RPMI8226 (cell line): ENCODE results near the gene DET1.
"Not testable (repeated sequence)": the region's sequence is repeated elsewhere in the genome, so short reads cannot be mapped to it uniquely, and the experiment has no call there.

Experiments
- DNase-seq: peaks from one replicate; pipeline ENCODE4 v3.0.0-alpha.2; 2015

The DET1 gene

DNA sequence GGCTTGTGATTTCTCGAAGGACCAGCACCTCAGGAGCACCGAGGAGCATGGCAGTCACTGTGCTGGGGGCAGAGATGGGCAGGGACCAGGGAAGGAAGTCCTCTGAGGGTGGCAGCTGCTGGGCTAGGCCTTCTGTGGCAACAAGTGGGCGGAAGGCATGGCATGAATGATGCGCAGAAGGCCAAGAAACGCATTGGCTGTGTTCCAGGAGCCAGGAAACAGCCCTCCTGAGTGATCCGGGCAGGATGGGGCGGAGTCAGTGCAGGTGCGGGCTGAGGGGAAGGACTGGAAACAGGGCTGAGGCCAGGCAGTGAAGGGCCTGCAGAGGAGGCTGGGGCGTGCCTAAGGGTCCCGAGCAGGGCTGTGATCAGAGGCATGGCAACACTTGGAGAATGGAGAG lies 55.3 kb downstream of the DET1 start:
- peak; percentile 62 for DNase-seq

DNA sequence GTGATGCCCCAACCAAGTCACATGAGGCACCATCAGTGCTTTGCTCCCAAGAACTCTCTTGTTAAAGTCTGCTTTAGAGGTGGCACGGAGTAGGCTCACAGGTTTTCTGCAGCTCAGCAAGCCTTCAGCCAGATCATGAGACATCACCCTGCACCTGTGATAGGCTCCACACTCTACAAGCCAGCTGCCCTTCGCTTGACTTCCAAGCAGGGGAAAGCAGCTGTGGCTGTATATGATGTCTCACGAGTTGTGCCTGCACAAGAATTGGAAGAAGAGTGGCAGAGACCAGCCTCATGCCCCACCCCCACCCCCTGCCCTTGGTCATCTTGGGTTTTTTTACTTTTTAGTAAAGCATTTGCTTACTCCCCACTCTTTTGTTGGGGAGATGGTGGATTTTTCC lies 56.4 kb downstream of the DET1 start:
- DNase-seq, result no peak

DNA sequence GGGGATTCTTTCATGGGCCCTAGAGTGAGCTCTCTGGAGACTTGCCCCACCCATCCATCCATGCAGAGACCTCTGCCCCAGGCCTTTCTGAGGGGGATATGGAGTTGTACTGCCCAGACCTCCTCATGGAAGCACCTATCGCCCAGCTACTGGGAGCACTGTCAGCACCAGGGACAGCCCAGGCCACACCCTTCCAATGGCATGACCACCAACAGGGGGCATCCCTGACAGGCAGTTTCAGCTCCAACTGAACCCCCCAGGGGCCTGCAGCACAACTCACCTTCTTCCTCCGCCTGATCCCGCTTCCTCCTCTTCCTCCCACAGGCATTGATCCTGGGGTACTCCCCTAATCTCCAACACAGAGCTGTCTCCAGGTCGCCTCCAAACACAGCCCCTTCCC lies 57.2 kb downstream of the DET1 start:
- no peak for DNase-seq

DNA sequence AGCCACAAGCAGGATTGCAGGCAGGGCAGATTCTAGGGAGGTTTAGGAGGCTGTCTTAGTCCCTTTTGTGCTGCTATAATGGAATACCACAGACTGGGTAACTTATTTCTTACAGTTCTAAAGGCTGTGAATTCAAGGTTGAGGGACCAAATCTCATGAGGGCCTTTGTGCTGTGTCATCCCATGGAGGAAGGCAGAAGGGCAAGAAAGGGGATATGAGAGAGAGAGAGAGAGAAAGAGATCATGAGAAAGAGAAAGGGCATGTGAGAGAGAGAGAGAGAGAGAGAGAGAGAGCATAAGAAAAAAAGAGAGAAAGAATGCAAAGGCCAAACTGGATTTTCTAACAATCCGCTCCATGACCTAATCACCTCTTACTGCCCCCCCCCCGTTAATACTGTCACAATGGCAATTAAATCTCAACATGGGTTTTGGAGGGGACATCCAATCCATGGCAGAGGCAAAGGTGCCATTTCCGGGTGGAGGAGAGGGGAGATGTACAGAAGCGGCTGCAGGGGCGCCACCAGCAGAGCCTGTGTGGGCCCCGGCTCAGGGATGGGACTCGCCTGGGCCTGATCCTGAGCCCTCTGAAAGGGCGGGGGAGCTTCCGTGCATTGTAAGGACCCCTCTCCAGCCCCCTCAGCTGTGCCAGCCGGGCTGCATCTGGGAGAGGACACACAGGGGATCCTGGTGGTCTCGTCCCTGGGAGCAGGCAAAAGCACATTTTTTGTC lies 58.5 kb downstream of the DET1 start:
- DNase-seq, result no peak

DNA sequence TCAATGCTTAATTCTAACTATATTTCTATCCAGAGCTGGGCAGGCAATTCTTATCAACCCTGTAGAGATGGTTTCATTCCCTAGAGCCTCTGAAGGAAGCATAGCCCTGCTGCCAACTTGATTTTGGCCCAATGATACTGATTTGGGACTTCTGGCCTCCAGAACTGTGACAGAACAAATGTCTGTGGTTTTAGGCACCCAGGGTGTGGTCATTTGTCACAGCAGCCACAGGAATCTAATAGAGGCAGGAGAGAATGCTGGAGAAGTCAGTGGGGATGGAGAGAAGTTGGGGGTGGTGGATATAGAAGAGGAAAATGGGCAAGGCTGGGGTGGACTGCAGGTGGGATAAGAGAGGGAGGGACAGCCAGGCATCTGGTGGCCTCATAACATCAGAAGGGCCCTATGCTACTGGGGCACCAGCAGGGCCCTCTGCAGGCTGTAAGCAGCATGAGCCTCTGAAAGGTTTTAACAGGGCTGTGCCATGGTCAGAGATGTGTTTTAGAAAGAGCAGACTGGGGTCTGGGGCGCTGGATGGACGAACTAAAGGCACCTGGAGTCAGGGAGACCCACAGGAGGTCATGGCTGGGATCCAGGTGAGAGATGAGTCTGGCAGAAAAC lies 59.2 kb downstream of the DET1 start:
- DNase-seq, result no peak

DNA sequence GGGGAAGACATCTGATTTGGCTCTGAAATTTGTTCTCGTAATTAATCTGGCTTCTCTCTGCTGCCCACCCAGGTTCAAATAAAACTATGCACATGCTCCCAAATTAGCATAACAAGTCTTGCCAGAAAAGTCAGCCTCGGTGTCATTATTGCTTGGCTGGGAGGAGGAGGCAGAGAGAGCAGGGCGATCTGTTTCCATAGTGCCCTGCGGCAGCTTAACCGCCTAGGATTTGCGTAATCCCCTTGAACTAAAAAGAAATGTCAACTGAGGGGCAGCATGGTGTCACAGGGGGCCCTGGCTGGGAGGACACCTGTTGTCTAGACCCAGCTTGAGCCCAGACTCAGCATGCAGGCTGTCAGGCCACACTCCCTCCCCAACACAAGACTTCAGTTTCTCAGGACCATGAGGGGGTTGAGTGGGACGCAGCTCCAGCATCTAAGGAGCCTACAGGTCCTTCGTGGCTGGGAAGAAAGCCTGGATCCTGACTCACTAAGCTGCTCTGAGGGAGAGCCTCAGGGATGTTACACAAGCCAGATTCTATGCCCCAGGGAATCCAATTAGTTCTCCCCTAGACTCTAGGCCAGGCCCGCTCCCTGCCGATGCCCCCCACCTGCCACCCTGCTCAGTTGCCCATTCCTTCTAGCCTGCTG lies 61.7 kb downstream of the DET1 start:
- no peak for DNase-seq

DNA sequence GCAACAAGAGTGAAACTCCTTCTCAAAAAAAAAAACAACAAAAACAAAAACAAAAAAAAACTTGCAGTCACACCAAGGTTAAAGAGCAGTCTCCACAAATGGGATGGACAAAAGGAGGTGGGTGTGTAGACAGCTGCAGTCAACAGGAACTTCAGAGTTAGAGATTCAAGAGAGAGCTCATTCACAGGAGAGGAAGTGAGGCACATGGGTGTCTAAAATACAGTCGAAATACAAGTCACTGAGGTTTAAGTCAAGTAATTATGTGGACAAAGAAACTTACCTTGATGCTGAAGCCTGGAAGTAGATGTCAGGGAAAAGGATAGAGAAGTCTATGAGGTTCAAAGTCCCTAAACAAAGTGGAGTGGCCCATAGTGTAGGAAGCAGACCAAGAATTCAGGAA lies 64.2 kb downstream of the DET1 start:
- DNase-seq, result no peak

DNA sequence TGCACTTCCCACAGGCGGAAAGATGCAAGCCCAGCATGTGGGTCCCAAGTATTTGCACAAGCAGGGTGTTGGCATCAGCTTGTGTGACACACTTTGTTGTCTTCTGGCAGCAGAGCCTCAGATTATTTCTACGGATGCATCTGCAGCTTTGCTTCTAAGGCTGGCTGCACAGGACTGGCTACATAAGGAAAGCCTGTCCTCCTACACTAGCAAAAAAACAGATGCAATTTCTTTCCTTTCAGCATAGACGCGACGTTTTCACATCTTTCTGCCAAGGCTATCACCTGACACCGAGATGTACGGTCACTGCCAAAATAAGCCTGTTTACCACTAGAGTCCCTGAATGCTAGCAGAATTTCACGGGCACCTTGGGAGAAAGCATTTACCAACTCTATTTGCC lies 65.5 kb downstream of the DET1 start:
- DNase-seq, result no peak

DNA sequence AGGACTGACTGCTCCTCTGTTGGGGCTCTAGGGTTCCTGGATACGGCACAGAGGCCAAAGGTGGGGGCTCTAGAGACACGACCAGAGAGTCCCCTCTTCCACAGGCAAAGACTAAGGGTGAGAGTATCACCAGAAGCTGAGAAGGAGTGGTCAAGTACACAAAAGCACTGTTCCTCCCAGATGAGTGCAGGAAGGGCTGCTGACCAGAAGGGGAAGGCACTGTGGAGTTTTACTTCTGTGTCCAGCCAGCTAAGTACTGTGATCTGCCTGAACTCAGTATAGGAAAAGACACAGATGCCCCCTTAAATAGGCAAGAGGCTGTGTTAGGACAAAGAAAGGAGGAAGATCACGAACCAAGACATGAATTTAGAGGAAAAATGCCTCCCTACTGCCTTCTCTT lies 67.3 kb downstream of the DET1 start:
- no peak for DNase-seq

DNA sequence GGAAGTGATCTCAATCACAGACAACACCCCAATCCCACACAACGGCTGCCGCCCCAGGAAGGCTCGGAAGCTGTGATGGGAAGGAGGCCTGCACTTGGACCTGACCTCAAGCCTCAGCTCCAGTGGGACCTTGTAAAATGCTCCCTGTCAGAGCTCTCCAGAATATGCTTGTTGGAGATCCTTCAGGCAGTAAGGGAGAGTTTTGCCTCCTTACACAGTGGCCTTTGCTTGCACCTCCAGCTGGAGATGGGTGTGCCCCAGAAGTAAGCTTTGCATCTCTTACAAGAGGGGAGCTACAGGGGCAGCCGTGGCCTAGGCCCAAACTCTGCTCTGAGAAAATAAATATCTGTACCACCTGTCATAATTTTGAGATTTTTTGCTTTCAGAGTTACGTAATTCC lies 68.6 kb downstream of the DET1 start:
- no peak for DNase-seq

DNA sequence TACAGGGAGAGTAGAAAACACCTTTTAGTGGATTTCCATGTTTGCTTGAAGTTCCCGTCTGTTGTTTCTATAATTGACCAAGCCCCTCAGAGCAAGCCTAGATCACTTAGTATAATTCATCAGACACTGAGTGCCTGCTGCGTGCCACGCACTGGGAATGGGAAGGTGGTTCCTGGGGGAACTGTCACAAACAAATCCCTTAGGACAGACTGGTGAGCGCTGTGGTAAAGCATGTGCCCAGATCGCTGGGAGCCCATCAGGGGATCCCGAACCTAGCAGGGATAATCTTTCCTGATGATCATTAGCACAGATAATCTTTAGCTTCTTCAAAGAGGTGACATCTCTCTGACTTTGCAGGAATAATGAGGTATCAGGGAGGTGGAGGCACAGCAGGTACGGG lies 69.4 kb downstream of the DET1 start:
- no peak for DNase-seq

DNA sequence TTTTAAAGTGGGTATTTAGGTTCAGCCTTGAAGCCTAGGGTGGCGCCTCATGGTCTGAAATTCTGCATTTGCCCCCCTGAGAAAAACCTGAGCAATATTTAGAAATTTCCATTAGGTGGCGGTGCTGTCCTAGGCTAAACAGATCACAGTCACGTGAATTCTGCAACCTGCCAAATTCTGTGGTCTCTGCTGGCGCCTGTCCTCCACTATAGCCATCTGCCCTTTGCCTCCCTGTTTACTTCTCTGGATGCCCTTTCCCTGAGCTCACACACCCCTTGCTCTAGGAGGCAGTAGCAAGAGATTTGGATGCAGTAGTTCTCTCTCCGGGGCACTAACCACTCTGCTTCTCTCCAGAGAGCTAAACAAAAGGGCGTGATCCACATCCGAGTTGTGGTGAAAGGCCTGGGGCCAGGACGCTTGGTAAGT lies 69.8 kb downstream of the DET1 start:
- DNase-seq, result peak; percentile 62

DNA sequence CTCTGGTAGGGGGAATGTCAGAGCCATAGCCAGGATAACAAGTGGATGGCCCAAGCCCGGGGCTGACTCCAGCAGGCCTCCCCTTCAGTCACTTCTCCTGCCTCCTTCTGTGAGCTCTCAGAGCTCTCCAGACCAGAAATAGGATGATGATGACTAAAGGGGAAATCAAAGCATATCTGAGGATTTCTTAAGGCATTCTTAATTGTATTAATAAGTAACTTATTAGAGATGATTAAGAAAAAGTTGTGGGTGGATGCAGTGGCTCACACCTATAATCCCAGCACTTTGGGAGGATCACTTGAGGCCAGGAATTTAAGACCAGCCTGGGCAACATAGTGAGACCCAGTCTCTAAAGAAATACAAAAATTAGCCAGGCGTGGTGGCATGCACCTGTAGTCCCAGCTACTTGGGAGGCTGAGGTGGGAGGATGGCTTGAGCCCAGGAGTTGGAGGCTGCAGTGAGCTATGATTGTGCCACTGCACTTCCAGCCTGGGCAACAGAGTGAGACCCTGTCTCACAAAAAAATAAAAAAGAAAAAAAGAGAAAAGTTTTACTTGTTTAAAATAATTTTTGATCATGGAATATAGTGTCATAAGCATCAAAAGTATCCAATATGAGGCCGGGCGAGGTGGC lies 72.7 kb downstream of the DET1 start:
- not testable (repeated sequence) for DNase-seq

DNA sequence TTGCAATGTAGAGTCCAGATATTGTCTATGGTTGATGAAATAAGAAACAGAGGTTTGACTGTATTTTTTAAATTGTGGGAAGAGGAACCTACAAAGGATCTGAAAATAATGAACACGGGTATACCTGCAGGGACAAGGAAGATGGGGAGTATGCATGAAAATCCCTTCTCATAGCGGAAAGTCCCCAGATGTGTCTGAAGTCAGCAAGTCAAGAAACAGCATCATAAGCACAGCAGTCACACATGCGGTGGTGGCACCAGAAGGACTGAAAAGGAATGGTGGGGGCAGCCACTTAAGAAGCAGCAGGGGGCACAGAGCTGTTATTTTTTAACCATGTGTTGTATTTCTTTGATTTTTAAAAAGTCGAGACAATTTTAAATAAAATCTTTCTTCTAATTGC lies 74.3 kb downstream of the DET1 start:
- no peak for DNase-seq

DNA sequence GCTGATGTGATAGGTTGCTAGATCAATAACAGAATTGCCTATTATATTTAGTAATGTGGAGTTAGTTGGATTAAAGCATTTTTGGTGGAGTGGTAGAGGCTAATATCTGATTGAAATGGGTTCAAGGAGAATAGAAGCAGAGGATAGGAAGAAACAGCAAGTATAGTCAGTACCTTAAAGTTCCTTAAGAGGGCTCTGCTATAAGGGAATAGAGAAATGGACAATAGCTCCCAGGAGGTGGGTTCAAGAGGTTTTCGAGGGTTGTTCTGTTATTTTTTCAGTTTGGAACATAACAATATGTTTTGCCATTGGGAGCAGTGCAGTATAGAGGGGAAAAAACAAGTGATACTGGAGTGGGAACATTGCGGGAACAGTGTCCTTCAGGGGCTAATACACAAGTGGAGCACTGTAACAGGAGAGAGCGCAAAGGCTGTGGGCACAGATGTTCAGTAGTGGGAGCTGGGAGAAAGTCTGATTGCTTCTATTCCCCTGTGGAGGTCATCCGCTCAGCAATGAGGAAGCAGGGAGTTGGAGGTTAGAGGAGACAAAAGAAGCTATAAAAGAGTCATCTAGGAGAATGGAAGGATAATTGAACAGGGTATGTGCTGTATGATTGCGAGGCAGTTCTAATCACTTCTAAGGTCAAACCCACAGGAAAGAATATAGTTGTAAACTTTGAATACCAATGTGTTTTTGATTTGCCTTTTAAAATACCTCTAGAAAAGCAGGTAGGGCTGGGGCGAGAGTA lies 75.7 kb downstream of the DET1 start:
- no peak for DNase-seq

DNA sequence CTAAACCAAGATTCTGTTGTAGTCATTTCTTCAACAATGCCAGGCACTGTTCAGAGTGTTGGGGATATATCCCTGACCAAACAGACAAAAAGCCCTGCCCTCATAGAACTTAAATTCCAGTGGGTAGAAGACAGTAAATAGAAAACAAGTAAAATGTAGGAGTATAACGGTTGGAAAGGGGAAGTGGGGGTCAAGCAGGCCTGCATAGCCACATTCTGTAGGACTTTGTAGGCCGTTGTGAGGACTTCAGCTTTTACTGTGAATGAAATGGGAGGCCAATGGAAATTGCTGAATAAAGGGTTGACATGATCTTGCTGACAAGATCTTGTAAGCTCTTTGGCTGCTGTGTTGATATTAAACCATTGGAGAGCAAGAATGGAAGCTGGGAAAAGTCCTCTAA lies 77.2 kb downstream of the DET1 start:
- no peak for DNase-seq

DNA sequence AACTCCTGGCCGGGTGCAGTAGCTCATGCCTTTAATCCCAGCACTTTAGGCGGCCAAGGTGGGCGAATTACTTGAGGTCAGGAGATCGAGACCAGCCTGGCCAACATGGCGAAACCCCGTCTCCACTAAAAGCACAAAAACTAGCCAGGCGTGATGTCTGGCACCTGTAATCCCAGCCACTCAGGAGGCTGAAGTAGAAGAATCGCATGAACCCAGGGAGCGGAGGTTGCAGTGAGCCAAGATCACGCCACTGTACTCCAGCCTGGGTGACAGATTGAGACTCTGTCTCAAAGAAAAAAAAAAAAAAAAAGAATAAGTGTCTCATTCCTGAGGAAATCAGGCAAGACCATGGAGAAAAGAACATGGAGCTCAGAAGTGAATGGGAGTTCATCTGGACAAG lies 77.8 kb downstream of the DET1 start:
- DNase-seq, result not testable (repeated sequence)

DNA sequence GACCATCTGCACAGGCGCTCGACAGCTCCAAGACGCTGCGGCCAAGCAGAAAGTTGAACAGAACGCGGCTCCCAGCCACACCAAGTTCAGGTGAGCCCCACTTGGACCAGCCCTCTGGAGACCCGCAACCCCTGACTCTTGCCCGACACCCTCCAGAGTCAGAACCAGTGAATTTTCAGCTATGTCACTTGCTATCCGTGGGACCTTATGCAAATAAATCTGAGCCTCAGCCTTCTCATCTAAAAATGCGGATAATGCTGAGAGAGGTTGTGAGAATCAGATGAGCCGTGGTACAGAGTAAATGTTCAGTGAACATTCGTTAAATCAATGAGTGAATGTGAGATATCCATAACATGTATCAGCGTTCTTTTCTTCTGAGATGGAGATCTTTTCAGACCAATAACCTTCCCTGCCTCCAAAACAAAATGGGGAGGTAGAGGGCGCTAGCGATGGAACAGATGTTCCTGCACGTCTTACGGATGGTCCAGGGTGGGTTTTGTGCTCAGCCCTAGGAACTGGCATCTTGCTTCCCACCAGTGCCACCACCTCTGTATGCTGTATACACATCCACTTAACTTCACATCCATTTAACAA lies 78.4 kb downstream of the DET1 start:
- DNase-seq, result peak; percentile 13

DNA sequence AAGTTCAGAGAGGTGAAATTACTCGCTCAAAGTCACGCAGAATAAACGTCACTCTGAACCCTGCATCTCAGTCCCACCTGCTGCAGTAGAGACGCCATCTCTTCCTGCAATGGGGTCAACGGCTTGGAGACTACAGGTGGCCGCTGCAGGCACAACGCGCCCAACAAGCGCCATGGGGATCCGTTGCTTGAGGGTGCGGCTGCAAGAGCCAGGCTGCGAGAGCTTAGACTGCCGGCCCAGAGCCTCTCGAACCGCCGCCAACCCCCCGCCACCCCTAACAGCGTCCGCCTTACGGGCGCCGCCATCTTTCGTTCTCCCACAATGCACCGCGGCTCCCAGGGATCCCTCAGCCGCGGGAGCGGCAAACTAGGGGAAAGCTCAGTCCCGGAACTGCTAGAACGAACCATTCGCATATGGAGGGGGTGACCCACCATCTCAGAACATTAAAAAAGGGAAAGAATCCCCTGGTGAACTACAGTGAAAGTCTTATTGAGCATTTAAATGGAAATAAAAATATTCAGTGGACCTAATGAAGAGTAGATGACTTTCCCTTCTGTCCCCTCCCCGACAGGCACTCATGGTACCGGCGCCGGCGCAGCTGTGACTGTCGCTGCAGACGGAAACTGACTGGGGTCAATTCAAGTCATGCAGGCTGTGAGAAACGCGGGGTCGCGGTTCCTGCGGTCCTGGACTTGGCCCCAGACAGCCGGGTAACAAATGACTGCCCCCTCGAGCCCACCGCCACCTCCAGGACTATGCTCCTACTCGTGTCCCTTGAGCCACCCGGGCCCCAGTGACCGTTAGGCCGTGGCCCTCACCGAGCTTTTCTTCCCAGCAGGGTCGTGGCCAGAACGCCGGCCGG lies 79.2 kb downstream of the DET1 start, which contains the start of the genes MRPL46 and MRPS11:
MRPL46 (minus strand) TSS at position 316 of the 862 bp plus-strand sequence; CDS start at position 305, 11 bp downstream.
MRPS11 (plus strand) TSS at position 636 of the 862 bp plus-strand sequence; CDS start at position 646, 10 bp downstream.
- DNase-seq, result peak; percentile 94

DNA sequence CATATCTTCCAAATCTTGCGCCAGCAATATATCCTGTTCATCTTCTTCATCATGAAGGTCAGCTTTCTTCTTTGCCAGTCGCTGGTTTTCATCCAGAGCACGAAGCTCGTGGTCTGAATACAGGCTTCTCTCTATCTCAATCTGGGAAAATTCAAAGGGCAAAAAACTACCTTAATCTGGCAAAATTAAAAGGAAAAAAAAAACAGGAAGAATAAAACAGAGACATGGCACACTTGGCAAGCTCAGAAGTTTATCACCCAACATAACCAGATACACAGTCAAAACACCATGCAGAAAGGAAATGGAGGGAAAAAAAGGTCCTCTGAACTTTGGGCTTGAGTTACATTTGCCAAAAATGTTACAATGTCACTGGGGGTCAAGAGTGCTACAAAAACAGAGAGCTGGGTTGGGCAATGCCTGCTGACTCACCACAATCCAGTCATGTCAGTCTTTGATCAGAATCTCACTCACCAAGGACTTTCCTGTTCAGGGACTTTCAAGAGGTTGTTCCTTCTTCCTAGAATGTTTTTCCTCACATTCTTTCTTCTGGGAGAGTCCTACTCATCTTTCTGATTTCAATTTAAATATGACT lies 80.8 kb downstream of the DET1 start:
- no peak for DNase-seq
